ENCODE data around the gene NGRN.

NGRN gene

GRCh38 chr15:90307661-90308060 is 42.2 kb downstream of the NGRN start:
- no CpG with 5 or more reads among the region's 2 CpGs for WGBS, 2 donors (ENCODE audit: extremely low coverage in 2 of 2, insufficient read length in 2 of 2, insufficient replicate concordance in 1 of 2)
- Histone ChIP-seq H4K91ac (ENCODE audit: low read depth, low read length, poor library complexity) (no peak overlapping the region), H3K4me2 (ENCODE audit: insufficient read depth, low read length, poor library complexity, severe bottlenecking) (no peak overlapping the region), H3K4ac (ENCODE audit: low read length) (no peak overlapping the region), H3K79me1 (ENCODE audit: low read depth, low read length) (no peaks in the 10 kb centered on the region), H2AK5ac (ENCODE audit: low read depth, low read length) (no peak overlapping the region), H2BK12ac (ENCODE audit: low read length) (no peak overlapping the region), H2BK15ac (ENCODE audit: low read length) (no peak overlapping the region), H4K8ac (ENCODE audit: low read depth, low read length) (no peak overlapping the region), H3K27ac (replicated peaks; ENCODE audit: low read length) (no peak overlapping the region), H3K23ac (ENCODE audit: low read depth, low read length, poor library complexity) (peak overlapping the region; percentile 20), H3K27me3 (ENCODE audit: control insufficient read depth in 3 of 3, insufficient read depth in 3 of 3, low read depth in 1 of 3, low read length in 3 of 3) (no peaks in the 10 kb centered on the region), H2BK120ac (ENCODE audit: low read depth, low read length) (no peak overlapping the region), H2BK5ac (ENCODE audit: low read length) (no peak overlapping the region), H3K14ac (ENCODE audit: low read length) (no peak overlapping the region), H3K4me3 (ENCODE audit: low read length in 2 of 2) (no peak overlapping the region), H3K9ac (ENCODE audit: low read depth, low read length, poor library complexity) (no peak overlapping the region), H2AFZ (ENCODE audit: low read length) (no peak overlapping the region), H3K18ac (ENCODE audit: low read length) (no peak overlapping the region), H3K36me3 (replicated peaks in 1 of 2; ENCODE audit: control insufficient read depth in 2 of 2, insufficient read depth in 2 of 2, low read length in 2 of 2) (no peaks in the 10 kb centered on the region), H3K9me3 (replicated peaks in 1 of 2; ENCODE audit: control insufficient read depth in 2 of 2, insufficient read depth in 1 of 2, low read depth in 1 of 2, low read length in 2 of 2) (no peaks in the 10 kb centered on the region), H3K4me1 (ENCODE audit: control insufficient read depth in 2 of 2, insufficient read depth in 1 of 2, low read depth in 1 of 2, low read length in 2 of 2) (peaks cover 0 to 2% of the 10 kb centered on the region in 2 donors)
- DNase-seq (ENCODE audit: low spot score), result no peak

DNA sequence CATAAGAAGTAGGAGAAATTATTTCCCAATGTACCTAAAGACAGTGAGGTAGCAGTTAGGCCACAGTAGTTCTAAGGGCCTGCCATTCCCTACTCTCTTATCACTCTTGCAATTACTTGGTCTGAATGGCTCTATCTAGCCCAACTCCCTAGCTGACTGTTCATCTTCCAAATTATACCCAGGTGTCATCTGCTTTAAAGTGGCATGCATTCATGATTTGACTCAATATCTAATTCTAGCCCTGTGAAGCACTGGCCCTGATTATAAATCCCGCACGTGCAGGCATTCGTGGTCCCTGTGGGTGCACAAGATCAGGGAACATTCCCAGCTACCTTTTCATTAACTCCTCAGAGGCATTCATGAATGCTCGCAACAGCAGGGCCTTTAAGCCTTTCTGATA is 43.5 kb downstream of the NGRN start:
- H2BK15ac ChIP-seq (ENCODE audit: low read length), result no peak overlapping the region
- H3K79me1 ChIP-seq (ENCODE audit: low read depth, low read length), result no peaks in the 10 kb centered on the region
- no peaks in the 10 kb centered on the region for H3K36me3 ChIP-seq (replicated peaks in 1 of 2; ENCODE audit: control insufficient read depth in 2 of 2, insufficient read depth in 2 of 2, low read length in 2 of 2)
- no peak overlapping the region for H4K91ac ChIP-seq (ENCODE audit: low read depth, low read length, poor library complexity)
- whole genome bisulfite sequencing, 2 donors (ENCODE audit: extremely low coverage in 2 of 2, insufficient read length in 2 of 2, insufficient replicate concordance in 1 of 2), result no CpG with 5 or more reads among the region's 4 CpGs
- no peak overlapping the region for H2AK5ac ChIP-seq (ENCODE audit: low read depth, low read length)
- H4K8ac ChIP-seq (ENCODE audit: low read depth, low read length), result no peak overlapping the region
- H3K14ac ChIP-seq (ENCODE audit: low read length), result no peak overlapping the region
- H3K9ac ChIP-seq (ENCODE audit: low read depth, low read length, poor library complexity), result no peak overlapping the region
- no peak overlapping the region for H3K4ac ChIP-seq (ENCODE audit: low read length)
- no peak overlapping the region for H3K27ac ChIP-seq (replicated peaks; ENCODE audit: low read length)
- H3K4me2 ChIP-seq (ENCODE audit: insufficient read depth, low read length, poor library complexity, severe bottlenecking), result no peak overlapping the region
- no peak overlapping the region for H2AFZ ChIP-seq (ENCODE audit: low read length)
- no peak overlapping the region for H2BK5ac ChIP-seq (ENCODE audit: low read length)
- H2BK120ac ChIP-seq (ENCODE audit: low read depth, low read length), result no peak overlapping the region
- H3K4me1 ChIP-seq (ENCODE audit: control insufficient read depth in 2 of 2, insufficient read depth in 1 of 2, low read depth in 1 of 2, low read length in 2 of 2), result peaks cover 0 to 2% of the 10 kb centered on the region in 2 donors
- H2BK12ac ChIP-seq (ENCODE audit: low read length), result no peak overlapping the region
- DNase-seq (ENCODE audit: low spot score), result no peak
- H3K9me3 ChIP-seq (replicated peaks in 1 of 2; ENCODE audit: control insufficient read depth in 2 of 2, insufficient read depth in 1 of 2, low read depth in 1 of 2, low read length in 2 of 2), result no peaks in the 10 kb centered on the region
- H3K27me3 ChIP-seq (ENCODE audit: control insufficient read depth in 3 of 3, insufficient read depth in 3 of 3, low read depth in 1 of 3, low read length in 3 of 3), result no peaks in the 10 kb centered on the region
- no peak overlapping the region for H3K4me3 ChIP-seq (ENCODE audit: low read length in 2 of 2)
- H3K18ac ChIP-seq (ENCODE audit: low read length), result no peak overlapping the region
- no peak overlapping the region for H3K23ac ChIP-seq (ENCODE audit: low read depth, low read length, poor library complexity)

DNA sequence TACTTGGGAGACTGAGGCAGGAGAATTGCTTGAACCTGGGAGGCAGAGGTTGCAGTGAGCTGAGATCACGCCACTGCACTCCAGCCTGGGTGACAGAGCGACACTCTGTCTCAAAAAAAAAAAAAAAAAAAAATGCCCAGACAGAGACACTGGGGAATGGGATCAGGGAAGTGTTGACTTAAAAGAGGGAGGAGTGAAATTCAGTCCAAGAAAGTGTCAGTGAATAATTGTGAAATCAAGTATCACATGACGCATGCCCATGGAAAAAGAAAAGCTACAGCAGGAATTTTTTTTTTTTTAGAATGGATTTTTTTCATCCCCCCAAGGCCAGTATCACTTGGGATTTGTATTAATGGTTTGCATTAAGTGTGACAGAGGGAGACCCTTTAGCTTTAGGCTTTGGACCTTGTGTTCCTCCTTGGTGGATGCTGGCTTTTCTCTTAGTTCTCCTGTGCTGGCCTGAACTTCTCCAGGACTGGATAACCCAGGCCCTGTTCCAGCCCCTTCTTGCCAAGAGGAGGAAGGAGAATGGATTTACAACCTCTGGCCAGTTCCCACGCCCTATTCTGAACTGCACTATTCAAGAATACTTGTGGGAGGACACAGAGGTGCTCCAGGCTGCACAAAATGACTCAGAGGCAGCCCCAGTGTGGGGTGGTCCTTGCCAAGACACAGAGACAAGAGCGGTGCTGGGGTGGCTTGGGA is 50.0 kb downstream of the NGRN start:
- Histone ChIP-seq H4K91ac (ENCODE audit: low read depth, low read length, poor library complexity) (no peak overlapping the region), H2BK15ac (ENCODE audit: low read length) (no peak overlapping the region), H3K9ac (ENCODE audit: low read depth, low read length, poor library complexity) (no peak overlapping the region), H3K27me3 (ENCODE audit: control insufficient read depth in 3 of 3, insufficient read depth in 3 of 3, low read depth in 1 of 3, low read length in 3 of 3) (no peaks in the 10 kb centered on the region), H3K27ac (replicated peaks; ENCODE audit: low read length) (peak overlapping the region; percentile 21), H3K36me3 (replicated peaks in 1 of 2; ENCODE audit: control insufficient read depth in 2 of 2, insufficient read depth in 2 of 2, low read length in 2 of 2) (no peaks in the 10 kb centered on the region), H2AFZ (ENCODE audit: low read length) (peak overlapping the region; percentile 9), H3K18ac (ENCODE audit: low read length) (no peak overlapping the region), H3K9me3 (replicated peaks in 1 of 2; ENCODE audit: control insufficient read depth in 2 of 2, insufficient read depth in 1 of 2, low read depth in 1 of 2, low read length in 2 of 2) (no peaks in the 10 kb centered on the region), H3K4me3 (ENCODE audit: low read length in 2 of 2) (no peak overlapping the region), H2AK5ac (ENCODE audit: low read depth, low read length) (no peak overlapping the region), H3K14ac (ENCODE audit: low read length) (no peak overlapping the region), H3K4me2 (ENCODE audit: insufficient read depth, low read length, poor library complexity, severe bottlenecking) (no peak overlapping the region), H3K23ac (ENCODE audit: low read depth, low read length, poor library complexity) (no peak overlapping the region), H2BK5ac (ENCODE audit: low read length) (no peak overlapping the region), H3K79me1 (ENCODE audit: low read depth, low read length) (no peaks in the 10 kb centered on the region), H3K4me1 (ENCODE audit: control insufficient read depth in 2 of 2, insufficient read depth in 1 of 2, low read depth in 1 of 2, low read length in 2 of 2) (peaks cover under 1 to 2% of the 10 kb centered on the region in 2 donors), H4K8ac (ENCODE audit: low read depth, low read length) (no peak overlapping the region), H3K4ac (ENCODE audit: low read length) (no peak overlapping the region), H2BK12ac (ENCODE audit: low read length) (no peak overlapping the region), H2BK120ac (ENCODE audit: low read depth, low read length) (no peak overlapping the region)
- DNase-seq (ENCODE audit: low spot score), result no peak
- WGBS, 2 donors (ENCODE audit: extremely low coverage in 2 of 2, insufficient read length in 2 of 2, insufficient replicate concordance in 1 of 2), result no CpG with 5 or more reads among the region's 5 CpGs

- Histone ChIP-seq H3K18ac (ENCODE audit: low read length) (no peak overlapping the region), H2BK15ac (ENCODE audit: low read length) (no peak overlapping the region), H3K4me1 (ENCODE audit: control insufficient read depth in 2 of 2, insufficient read depth in 1 of 2, low read depth in 1 of 2, low read length in 2 of 2) (peaks cover 3% of the 10 kb centered on the region in 2 donors), H3K27ac (replicated peaks; ENCODE audit: low read length) (no peak overlapping the region), H2BK5ac (ENCODE audit: low read length) (no peak overlapping the region), H3K23ac (ENCODE audit: low read depth, low read length, poor library complexity) (no peak overlapping the region), H4K91ac (ENCODE audit: low read depth, low read length, poor library complexity) (no peak overlapping the region), H2AFZ (ENCODE audit: low read length) (no peak overlapping the region), H3K14ac (ENCODE audit: low read length) (no peak overlapping the region), H3K27me3 (ENCODE audit: control insufficient read depth in 3 of 3, insufficient read depth in 3 of 3, low read depth in 1 of 3, low read length in 3 of 3) (no peaks in the 10 kb centered on the region), H3K36me3 (replicated peaks in 1 of 2; ENCODE audit: control insufficient read depth in 2 of 2, insufficient read depth in 2 of 2, low read length in 2 of 2) (no peaks in the 10 kb centered on the region), H3K9me3 (replicated peaks in 1 of 2; ENCODE audit: control insufficient read depth in 2 of 2, insufficient read depth in 1 of 2, low read depth in 1 of 2, low read length in 2 of 2) (no peaks in the 10 kb centered on the region), H4K8ac (ENCODE audit: low read depth, low read length) (no peak overlapping the region), H3K9ac (ENCODE audit: low read depth, low read length, poor library complexity) (no peak overlapping the region), H3K4me2 (ENCODE audit: insufficient read depth, low read length, poor library complexity, severe bottlenecking) (no peak overlapping the region), H3K4ac (ENCODE audit: low read length) (no peak overlapping the region), H2BK12ac (ENCODE audit: low read length) (no peak overlapping the region), H3K79me1 (ENCODE audit: low read depth, low read length) (no peaks in the 10 kb centered on the region), H2BK120ac (ENCODE audit: low read depth, low read length) (no peak overlapping the region), H3K4me3 (ENCODE audit: low read length in 2 of 2) (no peak overlapping the region), H2AK5ac (ENCODE audit: low read depth, low read length) (no peak overlapping the region)
- DNase-seq (ENCODE audit: low spot score), result no peak
- WGBS, 2 donors (ENCODE audit: extremely low coverage in 2 of 2, insufficient read length in 2 of 2, insufficient replicate concordance in 1 of 2), result no CpG with 5 or more reads among the region's 4 CpGs
These were observed 50.7 kb downstream of the NGRN start for GRCh38 chr15:90316139-90316538.

All from neuronal stem cell (in vitro differentiated cells).